Ishikawa (cell line): ENCODE data around the gene UBE2H.

Experiments
- CEBPB ChIP-seq: IDR thresholded peaks from 2 replicates; pipeline ENCODE4 v1.6.1; 2012
- CREB1 ChIP-seq: IDR thresholded peaks from 2 replicates; pipeline ENCODE4 v1.6.1; 2012; ENCODE audit warnings: low read depth
- EP300 ChIP-seq: IDR thresholded peaks from 2 replicates; pipeline ENCODE4 v1.6.1; 2012; ENCODE audit warnings: borderline replicate concordance
- FOXM1 ChIP-seq: IDR thresholded peaks from 2 replicates; pipeline ENCODE4 v1.6.1; 2012; ENCODE audit warnings: low read depth, borderline replicate concordance
- MAX ChIP-seq: IDR thresholded peaks from 2 replicates; pipeline ENCODE4 v1.6.1; 2012
- NFIC ChIP-seq: IDR thresholded peaks from 2 replicates; pipeline ENCODE4 v1.6.1; 2012
- RAD21 ChIP-seq: IDR thresholded peaks from 2 replicates; pipeline ENCODE4 v1.6.1; 2012; ENCODE audit warnings: low read depth
- REST ChIP-seq: IDR thresholded peaks from 2 replicates; pipeline ENCODE4 v1.6.1; 2012; ENCODE audit warnings: low read depth, mild to moderate bottlenecking
- TAF1 ChIP-seq: IDR thresholded peaks from 2 replicates; pipeline ENCODE4 v1.6.1; 2012; ENCODE audit warnings: low read depth, mild to moderate bottlenecking
- TCF12 ChIP-seq: IDR thresholded peaks from 2 replicates; pipeline ENCODE4 v1.6.1; 2012; ENCODE audit warnings: low read depth
- TEAD4 ChIP-seq: IDR thresholded peaks from 2 replicates; pipeline ENCODE4 v1.6.1; 2012
- USF1 ChIP-seq: IDR thresholded peaks from 2 replicates; pipeline ENCODE4 v1.6.1; 2012
- YY1 ChIP-seq: IDR thresholded peaks from 2 replicates; pipeline ENCODE4 v1.6.1; 2012; ENCODE audit warnings: low read depth
- ZBTB7A ChIP-seq: IDR thresholded peaks from 2 replicates; pipeline ENCODE4 v1.6.1; 2012; ENCODE audit warnings: low read depth

DNA sequence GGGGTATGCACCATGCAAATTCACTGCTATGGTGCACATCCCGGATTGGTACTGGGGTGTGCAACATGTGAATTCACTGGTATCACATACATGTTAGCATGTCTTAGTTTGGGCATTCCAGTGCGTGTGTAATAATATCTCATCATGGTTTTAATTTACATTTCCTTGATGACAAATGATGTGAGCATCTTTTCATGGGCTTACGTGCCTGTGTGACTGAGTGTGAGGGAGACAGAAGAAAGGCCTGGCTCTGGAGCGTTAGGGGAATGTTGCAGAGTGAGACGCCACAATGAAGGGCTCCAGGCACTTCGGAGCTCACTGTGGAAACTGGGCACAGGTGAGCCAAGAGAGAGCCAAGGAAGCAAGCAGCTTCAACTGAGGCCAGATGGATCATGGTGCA is 162.6 kb downstream of the UBE2H start:
- no peak for TF ChIP-seq RAD21
- TF ChIP-seq YY1, result no peak
- TF ChIP-seq FOXM1, result no peak
- TF ChIP-seq EP300, result no peak
- no peak for TF ChIP-seq TCF12
- TF ChIP-seq MAX, result no peak
- TF ChIP-seq TEAD4, result no peak
- no peak for TF ChIP-seq ZBTB7A
- TF ChIP-seq REST, result no peak
- TF ChIP-seq TAF1, result no peak
- TF ChIP-seq NFIC, result no peak
- no peak for TF ChIP-seq USF1
- TF ChIP-seq CEBPB, result no peak
- TF ChIP-seq CREB1, result no peak
